NCI-H774 (cell line): ENCODE data around the gene DCAF15.

ENCODE experiments used
- DNase-seq: peaks from one replicate; lab custom pipeline; 2025; lab: John Stamatoyannopoulos, UW

Gene DCAF15

GRCh38 chr19:13995017-13995728 is 42.9 kb downstream of the DCAF15 start:
- DNase-seq = no peak

DNA sequence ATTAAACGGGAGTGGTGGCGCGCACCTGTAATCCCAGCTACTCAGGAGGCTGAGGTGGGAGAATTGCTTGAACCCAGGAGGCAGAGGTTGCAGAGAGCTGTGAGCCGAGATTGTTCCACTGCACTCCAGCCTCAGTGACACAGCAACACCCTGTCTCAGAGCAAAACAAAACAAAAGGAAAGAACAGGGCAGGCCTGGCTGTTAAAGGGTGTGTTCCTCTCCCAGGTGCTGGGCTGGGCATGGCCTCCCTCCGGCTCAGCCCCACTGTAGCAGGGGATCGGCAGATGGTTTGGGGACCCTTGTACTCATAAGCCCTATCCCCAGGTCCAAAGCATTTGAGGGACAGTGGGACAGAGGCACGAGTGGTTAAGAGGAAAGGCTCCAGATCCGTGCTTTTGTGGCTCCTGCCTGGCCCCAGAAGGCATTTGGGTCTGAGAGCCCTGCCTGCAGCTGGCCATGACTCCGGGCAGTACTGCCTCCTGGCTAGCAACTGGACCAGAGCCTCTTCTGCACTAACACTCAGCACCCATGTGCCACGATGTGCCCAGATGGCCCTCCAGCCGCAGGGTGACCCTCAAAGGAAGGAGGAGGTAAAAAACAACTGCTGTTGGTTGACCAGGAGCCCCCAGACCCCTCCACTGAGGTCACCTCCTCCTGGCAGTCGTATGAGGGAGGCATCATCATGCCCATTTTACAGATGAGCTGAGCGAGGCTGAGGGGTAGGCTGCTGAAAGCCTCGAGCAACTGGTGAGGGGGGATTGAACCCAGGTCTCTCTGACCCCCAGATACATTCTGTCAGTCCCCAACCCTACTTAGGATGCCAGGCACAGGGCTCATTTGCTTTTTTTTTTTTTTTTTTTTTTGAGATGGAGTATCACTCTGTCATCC is 43.8 kb downstream of the DCAF15 start:
- DNase-seq = no peak

DNA sequence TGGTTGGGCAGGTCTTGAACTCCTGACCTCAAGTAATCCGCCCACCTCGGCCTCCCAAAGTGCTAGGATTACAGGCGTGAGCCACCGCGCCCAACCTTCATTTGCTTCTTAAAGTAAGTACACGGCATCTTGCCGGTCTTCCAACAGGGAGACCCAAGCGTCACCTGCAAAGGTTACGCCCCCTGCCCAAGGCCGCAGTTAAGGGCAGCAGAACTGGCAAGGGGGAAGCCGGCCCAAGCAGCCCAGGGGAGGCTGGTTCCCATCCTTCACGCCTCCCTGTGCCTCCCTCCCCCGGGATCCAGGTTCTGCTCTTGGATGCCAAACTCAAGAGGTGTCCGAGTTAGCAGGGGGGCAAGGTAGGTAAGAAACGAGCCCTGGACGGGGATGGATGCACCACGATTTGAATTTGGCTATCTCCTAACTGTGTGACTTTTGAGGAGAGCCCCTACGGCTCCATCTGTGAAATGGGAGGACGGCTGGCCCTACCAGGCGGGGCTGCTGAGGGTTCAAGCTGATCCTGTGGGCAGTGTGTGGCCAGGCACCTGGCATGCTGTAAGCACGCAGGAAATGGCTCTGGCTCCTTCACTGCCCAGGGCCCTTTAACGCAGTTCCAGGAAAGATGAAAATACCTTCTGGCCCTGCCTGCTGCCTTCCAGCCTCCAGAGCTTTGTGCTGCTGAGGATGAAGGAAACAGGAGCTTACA is 44.8 kb downstream of the DCAF15 start:
- no peak for DNase-seq

GRCh38 chr19:13997631-13997962 is 45.3 kb downstream of the DCAF15 start:
- DNase-seq = no peak

GRCh38 chr19:13998426-13998825 is 46.1 kb downstream of the DCAF15 start:
- no peak for DNase-seq

DNA sequence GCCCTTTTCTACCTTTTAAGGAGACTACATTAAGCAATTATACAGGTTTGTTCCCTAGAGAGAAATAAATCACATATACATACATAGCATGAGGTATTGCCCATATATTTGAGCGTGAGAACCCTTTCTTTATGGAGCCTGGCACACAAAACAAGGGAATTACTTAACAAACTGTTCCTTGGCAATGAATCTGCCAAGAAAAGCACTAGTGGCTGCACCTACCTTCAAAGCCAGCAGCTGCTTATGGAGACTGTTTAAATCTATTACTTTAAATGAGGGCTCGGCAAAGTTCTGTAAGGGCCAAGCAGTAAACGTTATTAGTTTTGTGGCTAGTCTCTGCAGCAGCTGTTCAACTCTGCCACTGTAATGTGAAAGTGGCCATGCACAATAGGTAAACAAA is 46.8 kb downstream of the DCAF15 start:
- no peak for DNase-seq

DNA sequence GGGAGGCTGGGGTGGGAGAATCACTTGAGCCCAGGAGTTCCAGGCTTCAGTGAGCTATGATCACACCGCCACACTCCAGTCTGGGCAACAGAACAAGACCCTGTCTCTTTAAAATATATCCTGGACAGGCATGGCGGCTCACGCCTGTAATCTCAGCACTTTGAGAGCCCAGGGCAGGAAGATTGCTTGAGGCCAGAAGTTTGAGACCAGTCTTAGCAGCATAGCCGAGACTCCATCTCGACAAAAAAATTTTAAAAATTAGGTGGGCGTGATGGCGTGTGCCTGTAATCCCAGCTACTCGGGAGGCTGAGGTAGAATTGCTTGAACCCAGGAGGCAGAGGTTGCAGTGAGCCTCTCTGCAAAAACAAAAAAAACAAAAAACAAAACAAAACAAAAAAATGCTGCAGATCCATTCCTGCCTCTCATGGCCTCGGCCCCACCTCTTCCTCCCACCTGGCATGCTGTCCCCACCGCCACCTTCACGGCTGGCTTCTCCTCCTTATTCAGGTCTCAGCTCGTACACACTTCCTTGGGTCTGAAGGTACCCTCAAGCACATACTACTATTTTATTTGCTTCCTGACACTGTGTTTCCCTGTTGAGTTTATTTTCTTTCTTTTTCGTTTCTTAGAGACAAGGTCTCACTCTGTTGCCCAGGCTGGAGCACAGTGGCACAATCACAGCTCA is 48.5 kb downstream of the DCAF15 start:
- no peak for DNase-seq

GRCh38 chr19:14002571-14003250 is 50.4 kb downstream of the DCAF15 start:
- DNase-seq = no peak

GRCh38 chr19:14003251-14004055 is 51.1 kb downstream of the DCAF15 start:
- no peak for DNase-seq

DNA sequence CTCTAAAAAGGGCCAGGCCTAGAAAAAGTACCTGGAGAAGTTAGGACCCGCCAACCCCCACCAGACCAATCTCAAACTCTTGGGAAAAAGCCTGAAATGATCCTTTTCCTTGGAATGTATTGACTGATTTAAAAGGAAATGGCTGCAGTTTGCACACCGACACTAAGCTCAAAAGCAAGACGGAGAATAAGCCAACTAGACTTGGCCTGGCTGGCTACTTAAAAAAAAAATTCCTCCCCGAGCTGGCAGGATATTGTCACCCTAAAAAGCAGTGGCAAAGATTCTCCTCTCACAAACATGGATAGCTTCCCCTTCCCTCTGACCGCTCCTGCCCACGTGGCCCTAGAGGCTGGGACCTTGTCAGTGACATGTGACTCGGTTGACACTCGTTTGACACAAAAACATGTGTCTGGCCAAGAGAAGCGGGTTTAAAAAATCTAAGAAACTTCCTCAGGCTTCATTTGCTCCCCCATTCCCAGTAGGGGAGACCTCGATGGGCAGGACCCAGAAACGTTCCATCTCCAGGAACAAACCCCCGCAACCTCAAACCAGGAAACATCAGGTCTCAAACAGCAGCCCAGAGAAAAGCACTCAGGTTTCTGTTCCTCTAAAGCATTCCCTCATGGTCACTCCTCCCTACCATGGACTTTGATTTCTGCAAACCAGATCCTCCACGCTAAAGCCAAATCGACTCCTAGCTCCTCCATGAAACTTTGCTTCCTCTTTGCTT is 52.5 kb downstream of the DCAF15 start:
- no peak for DNase-seq

GRCh38 chr19:14005349-14006084 is 53.2 kb downstream of the DCAF15 start:
- DNase-seq = peak; percentile 75

DNA sequence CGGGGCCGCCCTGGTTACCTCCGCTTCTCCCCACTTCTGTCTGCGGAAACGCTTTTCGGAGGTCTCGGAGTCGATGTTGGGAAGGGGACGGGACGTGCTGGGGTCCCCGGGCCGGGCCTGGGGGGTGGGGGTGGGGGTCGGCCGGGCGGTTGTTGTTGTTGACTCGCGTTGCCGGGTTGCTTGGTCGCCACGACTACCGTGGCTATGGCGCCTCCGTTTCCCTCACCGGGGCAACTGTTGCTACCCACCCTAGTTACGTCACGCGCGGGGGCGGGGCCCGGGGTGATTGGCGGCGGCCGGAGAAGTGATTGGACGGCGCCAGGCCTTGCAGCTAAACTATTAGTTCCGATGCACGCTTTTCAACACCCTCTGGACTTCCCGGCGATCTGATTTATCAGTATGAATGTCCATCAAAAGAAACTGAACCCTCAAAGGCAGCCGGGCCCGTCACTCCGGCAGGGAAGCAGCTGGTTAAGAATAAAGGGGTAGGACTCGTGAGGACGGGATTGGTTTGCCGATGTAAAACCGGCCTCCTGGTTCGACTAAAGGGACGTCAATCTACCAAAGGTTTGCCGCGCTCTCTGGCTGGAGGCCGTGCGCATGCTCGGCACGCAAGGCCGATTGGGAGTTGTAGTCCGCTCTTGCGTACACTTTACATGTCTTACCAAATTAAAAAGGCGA is 53.9 kb downstream of the DCAF15 start, which contains the start of gene RFX1:
RFX1 (minus strand) TSS at position 236 of the 681 bp plus-strand sequence. CDS start 12,477 bp downstream, outside the sequence.
- DNase-seq = peak; percentile 99

- peak; percentile 93 for DNase-seq
Observed at GRCh38 chr19:14006766-14007562, 54.7 kb downstream of the DCAF15 start.
